ENCODE results near the gene CARD11. TPM values are rescaled to one million over a fixed set of nuclear protein-coding genes. Genes with fewer than 3 reads are reported as not detected.
A peak's percentile ranks its signal among the peaks of the same experiment; 100 is the strongest.
"Not testable (repeated sequence)": the region's sequence is repeated elsewhere in the genome, so short reads cannot be mapped to it uniquely, and the experiment has no call there.

CARD11 gene
- total RNA-seq, 5 donors from 2014 or later (not counting 1 experiment from before 2014, with no cell fraction given): 105 to 142 (median 132) TPM

GRCh38 chr7:3041986-3042675 is 1.5 kb downstream of the CARD11 start:
- no peaks in the 10 kb centered on the region for H3K9me3 ChIP-seq
- Mint-ChIP-seq H3K27me3 (no peaks in the 10 kb centered on the region), H3K36me3 (peaks cover 25% of the 10 kb centered on the region), H3K27ac (peak overlapping the region; percentile 89 to 93), H3K4me3 (peak overlapping the region; percentile 91 to 93 (median 92)), H3K9me3 (no peaks in the 10 kb centered on the region), H3K4me1 (peaks cover 57 to 75% (median 65%) of the 10 kb centered on the region in 3 donors)
- no peaks in the 10 kb centered on the region for H3K27me3 ChIP-seq (replicated peaks in 1 of 2; ENCODE audit: control insufficient read depth in 2 of 2, extremely low read depth in 1 of 2, insufficient read depth in 2 of 2, low read length in 1 of 2)
- peaks cover 14 to 67% of the 10 kb centered on the region in 2 experiments for H3K4me1 ChIP-seq (ENCODE audit: control insufficient read depth in 1 of 2, extremely low read depth in 1 of 2, insufficient read depth in 2 of 2, low read length in 2 of 2)
- CTCF ChIA-PET: interaction anchor here (0.5 to 1.1 kb wide), 4 partner anchors 12 to 174 kb away, joined by 3 read pairs; no protein-coding TSS in a partner anchor
- H3K4me3 ChIP-seq (ENCODE audit: control insufficient read depth in 1 of 2, extremely low read depth in 1 of 2, low read length in 1 of 2): peak overlapping the region; percentile 78 to 90
- 71% methylated on average over 12 of the region's 27 CpGs for WGBS (ENCODE audit: insufficient coverage)
- H3K27ac ChIP-seq (ENCODE audit: low read length): peak overlapping the region; percentile 80
- DNase-seq: no peak
- no peak for ATAC-seq (replicated peaks in 1 of 4)
- H3K36me3 ChIP-seq (ENCODE audit: control insufficient read depth in 2 of 2, extremely low read depth in 1 of 2, insufficient read depth in 1 of 2, low read length in 1 of 2): peaks cover 0 to 4% of the 10 kb centered on the region in 2 donors
- POLR2A ChIA-PET: interaction anchor here in 1 of 2 donors (0.6 kb wide), 1 partner anchor 36 kb away, joined by 3 read pairs; no protein-coding TSS in a partner anchor

GRCh38 chr7:3039787-3040186 is 3.9 kb downstream of the CARD11 start:
- DNase-seq: no peak
- 59% methylated on average over 7 of the region's 9 CpGs for WGBS (ENCODE audit: insufficient coverage)
- Mint-ChIP-seq H3K4me1 (peaks cover 67 to 82% (median 78%) of the 10 kb centered on the region in 3 donors), H3K9me3 (no peaks in the 10 kb centered on the region), H3K27me3 (no peaks in the 10 kb centered on the region), H3K36me3 (peaks cover 31% of the 10 kb centered on the region), H3K4me3 (peak overlapping the region; percentile 42 to 92 (median 75)), H3K27ac (peak overlapping the region; percentile 77 to 90)
- ChIA-PET CTCF (interaction anchor here (0.7 to 1.1 kb wide), 2 partner anchors 25 to 54 kb away, joined by 3 to 5 read pairs; no protein-coding TSS in a partner anchor), POLR2A (interaction anchor here in 1 of 2 donors (0.7 kb wide), 1 partner anchor 18 kb away, joined by 3 read pairs; no protein-coding TSS in a partner anchor)
- H3K27ac ChIP-seq (ENCODE audit: low read length): no peak overlapping the region
- H3K4me3 ChIP-seq (ENCODE audit: control insufficient read depth in 1 of 2, extremely low read depth in 1 of 2, low read length in 1 of 2): no peak overlapping the region
- ATAC-seq (replicated peaks in 1 of 4): no peak
- H3K27me3 ChIP-seq (replicated peaks in 1 of 2; ENCODE audit: control insufficient read depth in 2 of 2, extremely low read depth in 1 of 2, insufficient read depth in 2 of 2, low read length in 1 of 2): no peaks in the 10 kb centered on the region
- peaks cover 0 to 7% of the 10 kb centered on the region in 2 donors for H3K36me3 ChIP-seq (ENCODE audit: control insufficient read depth in 2 of 2, extremely low read depth in 1 of 2, insufficient read depth in 1 of 2, low read length in 1 of 2)
- peaks cover 14 to 71% of the 10 kb centered on the region in 2 experiments for H3K4me1 ChIP-seq (ENCODE audit: control insufficient read depth in 1 of 2, extremely low read depth in 1 of 2, insufficient read depth in 2 of 2, low read length in 2 of 2)
- no peaks in the 10 kb centered on the region for H3K9me3 ChIP-seq

- H3K36me3 Mint-ChIP-seq: peaks cover 39% of the 10 kb centered on the region
- H3K27ac Mint-ChIP-seq: peak overlapping the region; percentile 74 to 87
- H3K27ac ChIP-seq (ENCODE audit: low read length); H3K27me3 ChIP-seq (replicated peaks in 1 of 2; ENCODE audit: control insufficient read depth in 2 of 2, extremely low read depth in 1 of 2, insufficient read depth in 2 of 2, low read length in 1 of 2); H3K9me3 Mint-ChIP-seq; ATAC-seq (replicated peaks in 1 of 4); CTCF ChIA-PET; H3K27me3 Mint-ChIP-seq; H3K4me3 ChIP-seq (ENCODE audit: control insufficient read depth in 1 of 2, extremely low read depth in 1 of 2, low read length in 1 of 2); DNase-seq; POLR2A ChIA-PET; H3K9me3 ChIP-seq: not testable (repeated sequence)
- H3K4me1 Mint-ChIP-seq: peaks cover 74 to 83% (median 76%) of the 10 kb centered on the region in 3 donors
- Histone ChIP-seq H3K36me3 (ENCODE audit: control insufficient read depth in 2 of 2, extremely low read depth in 1 of 2, insufficient read depth in 1 of 2, low read length in 1 of 2) (peaks cover 3 to 11% of the 10 kb centered on the region in 2 donors), H3K4me1 (ENCODE audit: control insufficient read depth in 1 of 2, extremely low read depth in 1 of 2, insufficient read depth in 2 of 2, low read length in 2 of 2) (peaks cover 8 to 68% of the 10 kb centered on the region in 2 experiments)
- 90% methylated on average over 5 of the region's 7 CpGs for WGBS (ENCODE audit: insufficient coverage)
- H3K4me3 Mint-ChIP-seq: peak overlapping the region in 1 of 3 donors; percentile 92
Measured at GRCh38 chr7:3038011-3038410, 5.7 kb downstream of the CARD11 start.

- Histone ChIP-seq H3K4me3 (ENCODE audit: control insufficient read depth in 1 of 2, extremely low read depth in 1 of 2, low read length in 1 of 2) (no peak overlapping the region), H3K36me3 (ENCODE audit: control insufficient read depth in 2 of 2, extremely low read depth in 1 of 2, insufficient read depth in 1 of 2, low read length in 1 of 2) (peaks cover 3 to 14% of the 10 kb centered on the region in 2 donors), H3K4me1 (ENCODE audit: control insufficient read depth in 1 of 2, extremely low read depth in 1 of 2, insufficient read depth in 2 of 2, low read length in 2 of 2) (peaks cover 7 to 61% of the 10 kb centered on the region in 2 experiments), H3K27ac (ENCODE audit: low read length) (no peak overlapping the region), H3K9me3 (no peaks in the 10 kb centered on the region), H3K27me3 (replicated peaks in 1 of 2; ENCODE audit: control insufficient read depth in 2 of 2, extremely low read depth in 1 of 2, insufficient read depth in 2 of 2, low read length in 1 of 2) (no peaks in the 10 kb centered on the region)
- H3K36me3 Mint-ChIP-seq: peaks cover 47% of the 10 kb centered on the region
- no peaks in the 10 kb centered on the region for H3K9me3 Mint-ChIP-seq
- no CpG with 5 or more reads among the region's 4 CpGs for WGBS (ENCODE audit: insufficient coverage)
- H3K27ac Mint-ChIP-seq: peak overlapping the region; percentile 59 to 74
- no peaks in the 10 kb centered on the region for H3K27me3 Mint-ChIP-seq
- H3K4me1 Mint-ChIP-seq: peaks cover 75 to 84% (median 78%) of the 10 kb centered on the region in 3 donors
- peak overlapping the region in 1 of 3 donors; percentile 15 for H3K4me3 Mint-ChIP-seq
- ATAC-seq (replicated peaks in 1 of 4) (no peak), DNase-seq (no peak)
- CTCF ChIA-PET: interaction anchor here in 1 of 2 donors (0.6 kb wide), 1 partner anchor 37 kb away, joined by 4 read pairs; no protein-coding TSS in a partner anchor
- POLR2A ChIA-PET: no interaction called here
Measured at GRCh38 chr7:3037259-3037658, 6.4 kb downstream of the CARD11 start.

GRCh38 chr7:3034591-3035150 is 9.0 kb downstream of the CARD11 start:
- ATAC-seq (replicated peaks in 1 of 4) (no peak), DNase-seq (no peak)
- H3K4me3 ChIP-seq (ENCODE audit: control insufficient read depth in 1 of 2, extremely low read depth in 1 of 2, low read length in 1 of 2): no peak overlapping the region
- H3K9me3 ChIP-seq: no peaks in the 10 kb centered on the region
- Mint-ChIP-seq H3K27me3 (no peaks in the 10 kb centered on the region), H3K4me1 (peaks cover 69 to 75% (median 73%) of the 10 kb centered on the region in 3 donors), H3K27ac (no peak overlapping the region), H3K36me3 (peaks cover 54% of the 10 kb centered on the region), H3K9me3 (no peaks in the 10 kb centered on the region), H3K4me3 (no peak overlapping the region)
- H3K36me3 ChIP-seq (ENCODE audit: control insufficient read depth in 2 of 2, extremely low read depth in 1 of 2, insufficient read depth in 1 of 2, low read length in 1 of 2): peaks cover 3 to 27% of the 10 kb centered on the region in 2 donors
- ChIA-PET POLR2A (no interaction called here), CTCF (no interaction called here)
- no peak overlapping the region for H3K27ac ChIP-seq (ENCODE audit: low read length)
- 97% methylated on average over 18 of the region's 26 CpGs for WGBS (ENCODE audit: insufficient coverage)
- H3K4me1 ChIP-seq (ENCODE audit: control insufficient read depth in 1 of 2, extremely low read depth in 1 of 2, insufficient read depth in 2 of 2, low read length in 2 of 2): peaks cover 0 to 35% of the 10 kb centered on the region in 2 experiments
- H3K27me3 ChIP-seq (replicated peaks in 1 of 2; ENCODE audit: control insufficient read depth in 2 of 2, extremely low read depth in 1 of 2, insufficient read depth in 2 of 2, low read length in 1 of 2): no peaks in the 10 kb centered on the region

- peak overlapping the region; percentile 17 to 68 for H3K27ac Mint-ChIP-seq
- Histone ChIP-seq H3K4me3 (ENCODE audit: control insufficient read depth in 1 of 2, extremely low read depth in 1 of 2, low read length in 1 of 2) (no peak overlapping the region), H3K36me3 (ENCODE audit: control insufficient read depth in 2 of 2, extremely low read depth in 1 of 2, insufficient read depth in 1 of 2, low read length in 1 of 2) (peaks cover 3 to 25% of the 10 kb centered on the region in 2 donors), H3K27me3 (replicated peaks in 1 of 2; ENCODE audit: control insufficient read depth in 2 of 2, extremely low read depth in 1 of 2, insufficient read depth in 2 of 2, low read length in 1 of 2) (no peaks in the 10 kb centered on the region), H3K9me3 (no peaks in the 10 kb centered on the region), H3K4me1 (ENCODE audit: control insufficient read depth in 1 of 2, extremely low read depth in 1 of 2, insufficient read depth in 2 of 2, low read length in 2 of 2) (peaks cover 4 to 33% of the 10 kb centered on the region in 2 experiments), H3K27ac (ENCODE audit: low read length) (no peak overlapping the region)
- ChIA-PET CTCF (no interaction called here), POLR2A (no interaction called here)
- WGBS (ENCODE audit: insufficient coverage): 90% methylated on average over 7 of the region's 12 CpGs
- H3K9me3 Mint-ChIP-seq: no peaks in the 10 kb centered on the region
- no peaks in the 10 kb centered on the region for H3K27me3 Mint-ChIP-seq
- peaks cover 70 to 77% (median 73%) of the 10 kb centered on the region in 3 donors for H3K4me1 Mint-ChIP-seq
- ATAC-seq (replicated peaks in 1 of 4) (no peak), DNase-seq (no peak)
- no peak overlapping the region for H3K4me3 Mint-ChIP-seq
- peaks cover 50% of the 10 kb centered on the region for H3K36me3 Mint-ChIP-seq
Measured at GRCh38 chr7:3033581-3033980, 10.1 kb downstream of the CARD11 start.

Measured in T-cell (primary cell).